Nephron (organoid): ENCODE data around the gene HYDIN.
A peak's percentile ranks its signal among the peaks of the same experiment; 100 is the strongest.

Experiments
- H3K27ac Mint-ChIP-seq, 3 experiments: 2 replicates each; pipeline ENCODE4 v1.8.0; 2020; ENCODE audit warnings: mixed read lengths in 3 of 3, mild to moderate bottlenecking in 2 of 3, moderate library complexity in 1 of 3
- H3K27me3 Mint-ChIP-seq: 2 replicates; pipeline ENCODE4 v1.8.0; 2021; ENCODE audit warnings: low read depth, mild to moderate bottlenecking, moderate library complexity, mixed read lengths
- H3K36me3 Mint-ChIP-seq: 2 replicates; pipeline ENCODE4 v1.8.0; 2020; ENCODE audit warnings: low read depth, mixed read lengths
- H3K4me1 Mint-ChIP-seq: 2 replicates; pipeline ENCODE4 v1.8.0; 2020; ENCODE audit warnings: mixed read lengths
- H3K4me3 Mint-ChIP-seq, 3 experiments: 2 replicates each; pipeline ENCODE4 v1.8.0; 2020; ENCODE audit warnings: mild to moderate bottlenecking in 3 of 3, mixed read lengths in 3 of 3, moderate library complexity in 2 of 3
- H3K9me3 Mint-ChIP-seq: 2 replicates; pipeline ENCODE4 v1.8.0; 2020; ENCODE audit warnings: mixed read lengths
- CTCF ChIP-seq, 3 experiments: fragments of 200-600 bp; sonication (generic); IDR thresholded peaks; one replicate each; pipeline ENCODE4 v1.5.0; 2021; ENCODE audit warnings: antibody characterized with exemption in 3 of 3; ENCODE audit not compliant: unreplicated experiment in 3 of 3

Gene HYDIN

GRCh38 chr16:71218306-71218963, 12.1 kb downstream of the HYDIN start:
- no peaks in the 10 kb centered on the region for H3K27me3 Mint-ChIP-seq
- H3K36me3 Mint-ChIP-seq: peaks cover 5% of the 10 kb centered on the region
- H3K27ac Mint-ChIP-seq: peak overlapping the region; percentile 29 to 34 (median 29)
- H3K4me3 Mint-ChIP-seq: no peak overlapping the region
- peaks cover 11% of the 10 kb centered on the region for H3K9me3 Mint-ChIP-seq
- H3K4me1 Mint-ChIP-seq: peaks cover 12% of the 10 kb centered on the region
- no peak for TF ChIP-seq CTCF (IDR thresholded peaks at IDR 0.05; ENCODE audit: unreplicated experiment in 3 of 3)

GRCh38 chr16:71217506-71217905, 13.0 kb downstream of the HYDIN start:
- Mint-ChIP-seq H3K9me3 (peaks cover 7% of the 10 kb centered on the region), H3K36me3 (peaks cover 5% of the 10 kb centered on the region), H3K27ac (no peak overlapping the region), H3K27me3 (no peaks in the 10 kb centered on the region), H3K4me1 (peaks cover 12% of the 10 kb centered on the region), H3K4me3 (no peak overlapping the region)
- no peak for TF ChIP-seq CTCF (IDR thresholded peaks at IDR 0.05; ENCODE audit: unreplicated experiment in 3 of 3)

GRCh38 chr16:71216714-71217113, 13.8 kb downstream of the HYDIN start:
- no peaks in the 10 kb centered on the region for H3K27me3 Mint-ChIP-seq
- H3K9me3 Mint-ChIP-seq: peaks cover 2% of the 10 kb centered on the region
- no peaks in the 10 kb centered on the region for H3K36me3 Mint-ChIP-seq
- H3K4me1 Mint-ChIP-seq: peaks cover 12% of the 10 kb centered on the region
- TF ChIP-seq CTCF (IDR thresholded peaks at IDR 0.05; ENCODE audit: unreplicated experiment in 3 of 3): no peak
- no peak overlapping the region for H3K27ac Mint-ChIP-seq
- no peak overlapping the region for H3K4me3 Mint-ChIP-seq

GRCh38 chr16:71214746-71215381, 15.7 kb downstream of the HYDIN start:
- peaks cover 10% of the 10 kb centered on the region for H3K9me3 Mint-ChIP-seq
- no peaks in the 10 kb centered on the region for H3K27me3 Mint-ChIP-seq
- TF ChIP-seq CTCF (IDR thresholded peaks at IDR 0.05; ENCODE audit: unreplicated experiment in 3 of 3): no peak
- no peaks in the 10 kb centered on the region for H3K36me3 Mint-ChIP-seq
- no peak overlapping the region for H3K27ac Mint-ChIP-seq
- H3K4me1 Mint-ChIP-seq: peaks cover 12% of the 10 kb centered on the region
- H3K4me3 Mint-ChIP-seq: no peak overlapping the region

GRCh38 chr16:71205482-71206131, 24.9 kb downstream of the HYDIN start:
- Mint-ChIP-seq H3K9me3 (peaks cover 47% of the 10 kb centered on the region), H3K27ac (no peak overlapping the region), H3K36me3 (no peaks in the 10 kb centered on the region), H3K4me3 (no peak overlapping the region), H3K4me1 (no peaks in the 10 kb centered on the region), H3K27me3 (no peaks in the 10 kb centered on the region)
- no peak for TF ChIP-seq CTCF (IDR thresholded peaks at IDR 0.05; ENCODE audit: unreplicated experiment in 3 of 3)
